Measurements from ENCODE around the gene ALG8. TPM values are rescaled to one million over a fixed set of nuclear protein-coding genes. Genes with fewer than 3 reads are reported as not detected.

The ALG8 gene
- total and polyA plus RNA-seq, 3 experiments from 2014 or later: 43.4 to 48.9 (median 46.9) TPM

DNA sequence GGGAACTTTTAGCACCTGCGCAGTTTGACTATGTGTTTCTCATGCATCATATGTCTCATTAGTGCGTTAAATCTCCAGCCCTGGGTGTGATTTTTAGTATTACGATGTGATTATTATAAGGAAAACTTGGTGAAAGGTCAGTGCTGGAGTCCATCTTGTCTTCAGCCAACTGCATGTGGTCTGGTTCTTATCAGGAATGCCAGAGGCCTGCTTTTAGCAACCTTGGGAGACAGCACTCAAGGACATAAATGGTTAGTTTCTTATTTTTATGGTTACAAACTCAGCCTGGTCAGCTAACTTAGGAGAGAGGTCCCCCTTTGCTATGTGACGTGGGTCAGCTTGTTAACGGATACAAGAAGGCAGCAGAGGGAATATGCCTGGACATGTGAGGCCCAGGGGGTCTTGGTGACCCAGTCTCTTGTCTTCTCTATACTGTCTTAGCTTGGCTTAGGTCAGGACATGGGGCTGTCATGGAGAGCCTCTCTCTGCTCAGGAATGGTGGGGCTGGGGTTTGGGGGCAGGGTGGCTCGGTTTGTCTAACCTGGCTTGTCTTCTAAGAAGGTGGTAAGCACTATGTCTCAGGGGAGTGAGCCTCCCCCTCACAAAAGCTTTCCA, 27.5 kb upstream of the ALG8 start:
- CTCF ChIA-PET: no interaction called here
- POLR2A ChIA-PET: no interaction called here
- H3K4me3 Mint-ChIP-seq: no peak overlapping the region

DNA sequence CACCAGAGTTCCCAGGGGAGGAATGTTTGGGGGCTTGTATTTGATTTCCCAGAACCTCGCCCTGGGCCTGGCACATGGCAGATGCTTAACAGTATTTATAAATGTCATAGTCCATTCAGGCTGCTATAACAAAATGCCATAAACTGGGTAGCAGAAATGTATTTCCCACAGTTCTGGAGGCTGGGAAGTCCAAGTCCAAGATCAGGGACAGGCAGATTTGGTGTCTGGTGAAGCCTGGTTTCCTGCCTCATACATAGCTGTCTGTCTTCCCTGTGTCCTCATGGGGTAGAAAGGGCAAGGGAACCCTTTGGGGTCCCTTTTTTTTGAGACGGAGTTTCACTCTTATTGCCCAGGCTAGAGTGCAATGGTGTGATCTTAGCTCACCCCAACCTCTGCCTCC, 25.0 kb upstream of the ALG8 start:
- Histone ChIP-seq H3K27ac (ENCODE audit: low read depth, low read length) (no peak overlapping the region), H3K9me3 (ENCODE audit: low read length) (no peaks in the 10 kb centered on the region), H3K27me3 (ENCODE audit: insufficient read depth, low read length, poor library complexity, severe bottlenecking) (no peaks in the 10 kb centered on the region), H3K36me3 (ENCODE audit: insufficient read depth, low read length) (no peaks in the 10 kb centered on the region), H3K4me1 (ENCODE audit: insufficient read depth, low read length) (no peaks in the 10 kb centered on the region), H3K4me3 (ENCODE audit: low read length) (no peak overlapping the region)
- no peaks in the 10 kb centered on the region for H3K27me3 Mint-ChIP-seq
- H3K9me3 Mint-ChIP-seq: no peaks in the 10 kb centered on the region
- peak overlapping the region in 1 of 8 donors; percentile 86 for H3K27ac Mint-ChIP-seq
- DNase-seq: no peak
- CTCF ChIA-PET: no interaction called here
- H3K36me3 Mint-ChIP-seq: no peaks in the 10 kb centered on the region
- H3K4me3 Mint-ChIP-seq: no peak overlapping the region
- no peaks in the 10 kb centered on the region for H3K4me1 Mint-ChIP-seq
- POLR2A ChIA-PET: no interaction called here

More for the DNA sequence above, 27.5 kb upstream of the ALG8 start:
- Histone ChIP-seq H3K9me3 (ENCODE audit: low read length) (no peaks in the 10 kb centered on the region), H3K36me3 (ENCODE audit: insufficient read depth, low read length) (no peaks in the 10 kb centered on the region), H3K27ac (ENCODE audit: low read depth, low read length) (peak overlapping the region; percentile 24), H3K27me3 (ENCODE audit: insufficient read depth, low read length, poor library complexity, severe bottlenecking) (no peaks in the 10 kb centered on the region), H3K4me3 (ENCODE audit: low read length) (no peak overlapping the region), H3K4me1 (ENCODE audit: insufficient read depth, low read length) (no peaks in the 10 kb centered on the region)
- DNase-seq: no peak
- H3K4me1 Mint-ChIP-seq: peaks cover 0 to 2% (median 0%) of the 10 kb centered on the region in 3 donors
- no peaks in the 10 kb centered on the region for H3K27me3 Mint-ChIP-seq
- peak overlapping the region in 1 of 8 donors; percentile 35 for H3K27ac Mint-ChIP-seq
- H3K9me3 Mint-ChIP-seq: no peaks in the 10 kb centered on the region
- peaks cover 0 to 9% (median 8%) of the 10 kb centered on the region in 3 donors for H3K36me3 Mint-ChIP-seq

DNA sequence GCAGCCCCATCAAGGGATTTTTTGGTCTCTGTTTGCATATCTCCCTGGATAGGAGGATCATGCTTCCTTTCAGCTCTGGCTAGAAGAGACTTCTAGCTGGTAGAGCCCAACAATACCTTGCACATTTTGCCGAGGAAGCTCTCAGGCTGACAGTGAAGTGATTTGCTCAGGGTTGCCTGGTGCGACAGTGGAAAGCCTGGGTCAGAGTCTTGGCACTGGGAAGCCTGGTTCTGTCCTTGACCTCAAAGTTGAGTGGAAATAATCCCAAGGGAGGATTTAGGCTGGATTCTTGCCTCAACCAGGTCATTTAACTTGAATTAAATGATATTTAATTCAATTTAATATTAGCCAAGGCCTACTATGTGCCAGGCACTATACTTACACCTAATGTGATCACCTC, 24.4 kb upstream of the ALG8 start:
- H3K27me3 ChIP-seq (ENCODE audit: insufficient read depth, low read length, poor library complexity, severe bottlenecking): no peaks in the 10 kb centered on the region
- no peaks in the 10 kb centered on the region for H3K36me3 ChIP-seq (ENCODE audit: insufficient read depth, low read length)
- DNase-seq: no peak
- Mint-ChIP-seq H3K4me1 (no peaks in the 10 kb centered on the region), H3K27ac (no peak overlapping the region), H3K36me3 (no peaks in the 10 kb centered on the region), H3K9me3 (no peaks in the 10 kb centered on the region), H3K27me3 (no peaks in the 10 kb centered on the region), H3K4me3 (no peak overlapping the region)
- no peaks in the 10 kb centered on the region for H3K9me3 ChIP-seq (ENCODE audit: low read length)
- H3K27ac ChIP-seq (ENCODE audit: low read depth, low read length): no peak overlapping the region
- POLR2A ChIA-PET: no interaction called here
- CTCF ChIA-PET: no interaction called here
- H3K4me3 ChIP-seq (ENCODE audit: low read length): no peak overlapping the region
- H3K4me1 ChIP-seq (ENCODE audit: insufficient read depth, low read length): no peaks in the 10 kb centered on the region

DNA sequence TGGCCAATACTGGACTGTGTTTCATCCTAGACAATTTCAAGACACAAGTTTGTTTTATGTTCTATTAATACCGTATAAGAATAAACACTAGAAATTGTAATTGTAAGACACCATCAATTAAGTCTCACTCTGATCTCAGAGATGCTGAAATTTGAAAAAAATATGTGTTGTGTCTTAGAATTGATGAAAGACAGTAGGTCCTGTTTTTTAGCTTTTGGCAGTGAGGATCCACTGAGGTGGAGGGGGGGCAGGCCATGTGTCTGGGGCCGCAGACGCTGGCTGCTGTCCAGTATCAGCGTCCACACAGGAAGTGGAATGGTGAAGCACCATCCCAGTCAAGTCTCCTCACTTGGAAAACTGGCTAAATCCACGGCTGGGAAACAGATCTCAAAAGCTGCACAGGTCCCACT, 22.5 kb upstream of the ALG8 start:
- H3K4me1 ChIP-seq (ENCODE audit: insufficient read depth, low read length): no peaks in the 10 kb centered on the region
- no peaks in the 10 kb centered on the region for H3K9me3 ChIP-seq (ENCODE audit: low read length)
- H3K9me3 Mint-ChIP-seq: no peaks in the 10 kb centered on the region
- no peaks in the 10 kb centered on the region for H3K36me3 Mint-ChIP-seq
- no peak overlapping the region for H3K4me3 Mint-ChIP-seq
- no peak overlapping the region for H3K4me3 ChIP-seq (ENCODE audit: low read length)
- ChIA-PET CTCF (no interaction called here), POLR2A (no interaction called here)
- no peaks in the 10 kb centered on the region for H3K27me3 ChIP-seq (ENCODE audit: insufficient read depth, low read length, poor library complexity, severe bottlenecking)
- no peaks in the 10 kb centered on the region for H3K36me3 ChIP-seq (ENCODE audit: insufficient read depth, low read length)
- no peaks in the 10 kb centered on the region for H3K27me3 Mint-ChIP-seq
- no peak for DNase-seq
- no peak overlapping the region for H3K27ac Mint-ChIP-seq
- no peak overlapping the region for H3K27ac ChIP-seq (ENCODE audit: low read depth, low read length)
- H3K4me1 Mint-ChIP-seq: no peaks in the 10 kb centered on the region

GRCh38 chr11:78161346-78161745, 21.9 kb upstream of the ALG8 start:
- Mint-ChIP-seq H3K4me1 (no peaks in the 10 kb centered on the region), H3K4me3 (no peak overlapping the region), H3K27ac (peak overlapping the region in 1 of 8 donors; percentile 33), H3K27me3 (no peaks in the 10 kb centered on the region), H3K9me3 (no peaks in the 10 kb centered on the region), H3K36me3 (no peaks in the 10 kb centered on the region)
- CTCF ChIA-PET: no interaction called here
- Histone ChIP-seq H3K4me3 (ENCODE audit: low read length) (no peak overlapping the region), H3K36me3 (ENCODE audit: insufficient read depth, low read length) (no peaks in the 10 kb centered on the region), H3K27ac (ENCODE audit: low read depth, low read length) (no peak overlapping the region), H3K9me3 (ENCODE audit: low read length) (no peaks in the 10 kb centered on the region), H3K4me1 (ENCODE audit: insufficient read depth, low read length) (no peaks in the 10 kb centered on the region), H3K27me3 (ENCODE audit: insufficient read depth, low read length, poor library complexity, severe bottlenecking) (no peaks in the 10 kb centered on the region)
- DNase-seq: no peak
- POLR2A ChIA-PET: no interaction called here

DNA sequence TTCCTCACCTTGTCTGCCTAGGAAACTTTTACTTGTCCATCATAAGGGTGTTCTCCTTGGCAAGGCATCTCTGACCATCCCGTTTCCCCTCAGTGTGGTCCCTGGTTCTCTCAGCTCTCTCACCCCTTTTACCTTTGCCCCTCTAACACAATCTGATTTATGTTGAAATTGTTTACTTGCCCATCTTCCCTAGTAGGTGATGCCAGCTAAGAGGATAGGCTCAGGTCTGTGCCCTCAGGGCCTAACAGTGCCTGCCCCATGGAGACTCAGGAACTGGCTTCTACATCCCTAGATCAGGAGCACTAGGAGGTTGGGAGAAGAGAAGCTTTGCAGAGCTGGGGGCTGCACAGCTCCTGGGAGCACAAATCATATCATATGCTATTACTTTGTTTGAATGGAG, 21.1 kb upstream of the ALG8 start:
- ChIA-PET CTCF (no interaction called here), POLR2A (no interaction called here)
- H3K36me3 ChIP-seq (ENCODE audit: insufficient read depth, low read length): no peaks in the 10 kb centered on the region
- H3K4me1 Mint-ChIP-seq: no peaks in the 10 kb centered on the region
- no peak for DNase-seq
- no peak overlapping the region for H3K27ac ChIP-seq (ENCODE audit: low read depth, low read length)
- no peaks in the 10 kb centered on the region for H3K27me3 Mint-ChIP-seq
- no peak overlapping the region for H3K27ac Mint-ChIP-seq
- no peaks in the 10 kb centered on the region for H3K4me1 ChIP-seq (ENCODE audit: insufficient read depth, low read length)
- no peaks in the 10 kb centered on the region for H3K9me3 Mint-ChIP-seq
- H3K4me3 Mint-ChIP-seq: no peak overlapping the region
- no peak overlapping the region for H3K4me3 ChIP-seq (ENCODE audit: low read length)
- H3K36me3 Mint-ChIP-seq: no peaks in the 10 kb centered on the region
- H3K27me3 ChIP-seq (ENCODE audit: insufficient read depth, low read length, poor library complexity, severe bottlenecking): no peaks in the 10 kb centered on the region
- H3K9me3 ChIP-seq (ENCODE audit: low read length): no peaks in the 10 kb centered on the region

- CTCF ChIA-PET: no interaction called here
- Mint-ChIP-seq H3K4me3 (no peak overlapping the region), H3K36me3 (no peaks in the 10 kb centered on the region), H3K4me1 (no peaks in the 10 kb centered on the region), H3K9me3 (no peaks in the 10 kb centered on the region), H3K27me3 (peaks cover 0 to 3% of the 10 kb centered on the region in 2 donors), H3K27ac (peak overlapping the region in 1 of 8 donors; percentile 6)
- Histone ChIP-seq H3K27me3 (ENCODE audit: insufficient read depth, low read length, poor library complexity, severe bottlenecking) (no peaks in the 10 kb centered on the region), H3K9me3 (ENCODE audit: low read length) (no peaks in the 10 kb centered on the region), H3K4me3 (ENCODE audit: low read length) (no peak overlapping the region), H3K4me1 (ENCODE audit: insufficient read depth, low read length) (no peaks in the 10 kb centered on the region), H3K27ac (ENCODE audit: low read depth, low read length) (no peak overlapping the region), H3K36me3 (ENCODE audit: insufficient read depth, low read length) (no peaks in the 10 kb centered on the region)
- no peak for DNase-seq
- POLR2A ChIA-PET: no interaction called here
Observed at GRCh38 chr11:78158987-78159652, 19.7 kb upstream of the ALG8 start.

DNA sequence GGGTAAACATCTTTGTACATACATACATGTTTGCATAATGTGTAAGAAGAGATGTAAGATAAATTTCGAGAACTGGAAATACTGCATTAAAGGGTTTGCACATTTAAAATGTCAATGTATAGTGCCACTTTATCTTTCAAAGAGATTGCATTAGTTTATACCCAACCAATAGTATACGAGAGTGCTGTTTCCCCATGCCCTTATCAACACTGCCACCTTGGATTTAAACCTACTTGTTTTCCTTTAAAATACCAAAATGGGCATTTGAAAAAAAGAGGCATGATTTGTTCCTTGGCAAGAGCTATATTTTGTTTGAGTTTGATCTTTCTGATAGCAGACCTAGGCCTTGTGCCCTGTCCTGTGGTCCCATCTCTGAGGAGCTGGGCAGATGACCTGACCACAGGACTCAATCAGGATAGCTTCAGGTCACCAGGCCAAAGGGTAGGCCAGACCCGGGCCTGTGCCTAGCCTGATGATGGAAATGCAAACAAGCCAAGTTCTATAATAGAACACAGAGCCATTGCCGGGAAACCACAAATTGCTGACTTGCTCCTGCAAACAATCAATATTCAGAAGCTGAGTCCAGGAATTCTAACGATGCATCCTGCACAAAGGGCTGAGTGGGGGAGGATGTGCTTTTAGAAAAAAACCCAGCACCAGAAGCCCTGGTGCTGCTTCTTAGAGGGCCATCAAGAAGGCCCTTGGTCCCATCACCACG, 16.9 kb upstream of the ALG8 start:
- Mint-ChIP-seq H3K4me1 (no peaks in the 10 kb centered on the region), H3K9me3 (no peaks in the 10 kb centered on the region), H3K27me3 (peaks cover 0 to 3% of the 10 kb centered on the region in 2 donors), H3K27ac (no peak overlapping the region), H3K4me3 (no peak overlapping the region), H3K36me3 (peaks cover 0 to 4% (median under 1%) of the 10 kb centered on the region in 3 donors)
- Histone ChIP-seq H3K4me1 (ENCODE audit: insufficient read depth, low read length) (no peaks in the 10 kb centered on the region), H3K36me3 (ENCODE audit: insufficient read depth, low read length) (no peaks in the 10 kb centered on the region), H3K27ac (ENCODE audit: low read depth, low read length) (no peak overlapping the region), H3K4me3 (ENCODE audit: low read length) (no peak overlapping the region), H3K27me3 (ENCODE audit: insufficient read depth, low read length, poor library complexity, severe bottlenecking) (no peaks in the 10 kb centered on the region), H3K9me3 (ENCODE audit: low read length) (no peaks in the 10 kb centered on the region)
- ChIA-PET POLR2A (no interaction called here), CTCF (interaction anchor here (1.6 kb wide), 1 partner anchor 16 kb away, joined by 3 read pairs; the partner anchor contains the start of gene ALG8)
- no peak for DNase-seq
